Heart left ventricle (tissue), 16 donors: ENCODE data around the gene PTPRN2. TPM values are rescaled to one million over a fixed set of nuclear protein-coding genes. Genes with fewer than 3 reads are reported as not detected.

Experiments
- ATAC-seq, 4 donors: fragments of 200-7000 bp; cut with Tn5 transposase; one replicate each; pipeline ENCODE4 v1.9.1; 2020 to 2022; ENCODE audit warnings: moderate library complexity in 4 of 4, mild to moderate bottlenecking in 3 of 4, moderate number of reproducible peaks in 1 of 4
- DNase-seq, 5 donors: peaks; one replicate each; pipeline ENCODE4 v3.0.0-alpha.2; 2020
- H3K27ac ChIP-seq, 12 donors: fragments of 200-600 bp; sonication (generic) in 4 of 12; one replicate each; pipeline versions ENCODE4 v1.5.0 to v1.8.0; 2016 to 2022; ENCODE audit warnings: mild to moderate bottlenecking in 2 of 12
- H3K27me3 ChIP-seq, 9 donors: fragments of 200-600 bp; sonication (generic) in 2 of 9; one replicate each; pipeline versions ENCODE4 v1.5.1 to v1.8.0; 2016 to 2022; ENCODE audit warnings: mild to moderate bottlenecking in 3 of 9
- H3K36me3 ChIP-seq, 9 donors: fragments of 200-600 bp; sonication (generic) in 2 of 9; one replicate each; pipeline versions ENCODE4 v1.5.0 to v1.8.0; 2018 to 2022; ENCODE audit warnings: mild to moderate bottlenecking in 2 of 9
- H3K4me1 ChIP-seq, 12 donors: fragments of 200-600 bp; sonication (generic) in 4 of 12; one replicate each; pipeline versions ENCODE4 v1.5.0 to v1.8.0; 2016 to 2022; ENCODE audit warnings: mild to moderate bottlenecking in 3 of 12
- H3K4me3 ChIP-seq, 12 donors: fragments of 200-600 bp; sonication (generic) in 4 of 12; one replicate each; pipeline versions ENCODE4 v1.5.0 to v1.8.0; 2017 to 2022; ENCODE audit warnings: mild to moderate bottlenecking in 9 of 12, moderate library complexity in 4 of 12
- H3K9me3 ChIP-seq, 12 donors: fragments of 200-600 bp; sonication (generic) in 4 of 12; one replicate each; pipeline versions ENCODE4 v1.5.0 to v1.8.0; 2016 to 2022; ENCODE audit warnings: mild to moderate bottlenecking in 1 of 12
- CTCF ChIP-seq, 12 donors: fragments of 200-600 bp; sonication (generic) in 4 of 12; IDR thresholded peaks; one replicate each; pipeline versions ENCODE4 v1.5.0 to v1.8.0; 2018 to 2022; ENCODE audit warnings: antibody characterized with exemption in 12 of 12, mild to moderate bottlenecking in 5 of 12
- POLR2A ChIP-seq, 2 donors: fragments of 450-650 bp; IDR thresholded peaks; one replicate each; pipeline ENCODE4 v1.6.1; 2017; ENCODE audit warnings: antibody characterized with exemption in 2 of 2, mild to moderate bottlenecking in 2 of 2, moderate library complexity in 2 of 2
- whole genome bisulfite sequencing, 4 donors: extraction: QIAGEN DNeasy Blood & Tissue Kit in 2 of 4; methylation state at CpG; one replicate each; pipeline versions ENCODE4 v1.1.5 to v1.1.7; 2013 to 2018; 5-methylcytosine and 5-hydroxymethylcytosine counted together
- intact Hi-C, 10 donors: fragments of 100-400 bp; cut with DNase I; formaldehyde crosslinking; loops; one replicate each; pipeline versions ENCODE4 v1.11.1 to v1.14.2; 2022
- polyA plus RNA-seq, 2 donors: library from polyadenylated mRNA; stranded (reverse); fragments of 200-250 nt; gene quantifications; one replicate each; pipeline ENCODE4 v1.2.3, GENCODE V29; 2013
- total RNA-seq, 9 donors: library from RNA; depleted of rRNA in 2 of 9; stranded (reverse); fragments of >200 nt in 2 of 9; fragmentation: NEBNext Ultra II Directional in 3 of 9; extraction: Animal tissue kit (Norgen Biotek cat#: 25700) in 3 of 9; gene quantifications; one replicate each; pipeline versions ENCODE4 v1.1.0 to v1.2.4, GENCODE V29; 2016 to 2023
- donor health status: ischemic (EF 13 %, LVEDD 7.1; RV severe dilation, severe dysfunction).
- donor health status: healthy with polysubstance abuse.
- donor health status: DM: no; HTN: yes; CAD: no.
- donor health status: DM: no; HTN: no; CAD: no.
- donor health status: ischemic (EF 25% LVEDD 6.9; RV normal size, moderate dysfunction).
- donor health status: ischemic (EF 25% LVEDD 5.7; RV mildly dilated, moderate dysfunction).
- donor health status: healthy.
- donor health status: DM: yes; HTN: yes; CAD: no.
- donor health status: ischemic (EF 35%, LVEDD 5.7; RV mildly dilated, moderate dysfunction).
- donor health status: nonischemic (EF 11% LVEDD 7.7; RV severe dilation, severe dysfunction).
- donor health status: DM: yes; HTN: yes; CAD: no.
- donor health status: PGD.
- donor health status: ischemic (EF 29% LVEDD 5.4; RV normal size, mild dysfunction).
- donor health status: nonischemic (EF 23%, LVEDD 6.1; RV moderate dilation, normal function).

Gene PTPRN2
- total and polyA plus RNA-seq, 11 donors: 0.61 to 2.3 (median 1.3) TPM

GRCh38 chr7:158111049-158111751 lies 476.4 kb downstream of the PTPRN2 start:
- peaks cover 0 to 11% (median 0%) of the 10 kb centered on the region in 9 donors for H3K27me3 ChIP-seq
- no peak overlapping the region for H3K27ac ChIP-seq
- no peak for DNase-seq
- TF ChIP-seq POLR2A (IDR thresholded peaks at IDR 0.05) (no peak), CTCF (IDR thresholded peaks at IDR 0.05) (no peak)
- ATAC-seq: no peak
- WGBS, 4 donors: 75 to 82% (median 81%) methylated on average over 15 to 16 of the region's 16 CpGs
- H3K9me3 ChIP-seq: peaks cover 0 to 25% (median 3%) of the 10 kb centered on the region in 12 donors
- H3K4me3 ChIP-seq: no peak overlapping the region
- no peaks in the 10 kb centered on the region for H3K4me1 ChIP-seq
- no peaks in the 10 kb centered on the region for H3K36me3 ChIP-seq
- intact Hi-C loops: no loop called here

- Histone ChIP-seq H3K4me1 (no peaks in the 10 kb centered on the region), H3K36me3 (no peaks in the 10 kb centered on the region), H3K9me3 (peaks cover 0 to 19% (median 0%) of the 10 kb centered on the region in 12 donors), H3K27ac (no peak overlapping the region), H3K4me3 (no peak overlapping the region), H3K27me3 (peaks cover 0 to 11% (median 0%) of the 10 kb centered on the region in 9 donors)
- DNase-seq (no peak), ATAC-seq (no peak)
- intact Hi-C loops: no loop called here
- WGBS, 4 donors: 87 to 93% (median 89%) methylated on average over 13 to 14 of the region's 14 CpGs
- TF ChIP-seq POLR2A (IDR thresholded peaks at IDR 0.05) (no peak), CTCF (IDR thresholded peaks at IDR 0.05) (no peak)
These were observed 477.0 kb downstream of the PTPRN2 start for GRCh38 chr7:158110661-158111048.

- 86 to 92% (median 90%) methylated on average over 15 of the region's 15 CpGs for WGBS, 4 donors
- DNase-seq (no peak), ATAC-seq (no peak)
- Histone ChIP-seq H3K4me3 (no peak overlapping the region), H3K27ac (no peak overlapping the region), H3K27me3 (peaks cover 0 to 11% (median 0%) of the 10 kb centered on the region in 9 donors), H3K36me3 (no peaks in the 10 kb centered on the region), H3K4me1 (no peaks in the 10 kb centered on the region), H3K9me3 (peaks cover 0 to 14% (median 0%) of the 10 kb centered on the region in 12 donors)
- intact Hi-C loops: no loop called here
- no peak for TF ChIP-seq CTCF (IDR thresholded peaks at IDR 0.05)
- no peak for TF ChIP-seq POLR2A (IDR thresholded peaks at IDR 0.05)
These were observed 477.5 kb downstream of the PTPRN2 start for GRCh38 chr7:158110034-158110590.

GRCh38 chr7:158109364-158110033 lies 478.1 kb downstream of the PTPRN2 start:
- no peak for TF ChIP-seq CTCF (IDR thresholded peaks at IDR 0.05)
- no peak for TF ChIP-seq POLR2A (IDR thresholded peaks at IDR 0.05)
- Histone ChIP-seq H3K36me3 (no peaks in the 10 kb centered on the region), H3K4me3 (no peak overlapping the region), H3K9me3 (peaks cover 0 to 10% (median 0%) of the 10 kb centered on the region in 12 donors), H3K4me1 (no peaks in the 10 kb centered on the region), H3K27me3 (peaks cover 0 to 11% (median 0%) of the 10 kb centered on the region in 9 donors), H3K27ac (no peak overlapping the region)
- WGBS, 4 donors: 80 to 91% (median 87%) methylated on average over 12 of the region's 12 CpGs
- ATAC-seq (no peak), DNase-seq (no peak)
- intact Hi-C loops: no loop called here
